Measurements from ENCODE around the gene ZCCHC2.

DNA sequence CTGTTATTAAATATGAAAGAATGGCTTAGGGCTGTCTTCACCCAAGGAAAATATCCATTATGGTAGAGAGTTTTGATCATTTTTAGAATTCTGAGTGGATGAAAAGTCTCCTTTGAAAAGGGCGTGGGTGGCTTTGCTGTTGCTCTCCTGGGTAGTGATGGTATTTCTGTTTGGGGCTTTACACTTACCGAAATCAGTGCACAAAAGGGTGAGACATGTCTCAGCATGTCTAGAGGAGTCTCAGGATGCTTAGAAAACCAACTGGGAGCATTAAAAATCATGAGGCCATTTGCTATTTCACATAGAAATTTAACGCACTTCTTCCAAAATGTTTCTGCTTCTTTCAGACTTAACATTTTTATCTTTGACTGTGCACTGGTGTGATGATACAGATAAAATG is 49.6 kb downstream of the ZCCHC2 start:
- TF ChIP-seq POLR2A (IDR thresholded peaks at IDR 0.05) (no peak), CTCF (IDR thresholded peaks at IDR 0.05) (no peak), POLR2AphosphoS5 (IDR thresholded peaks at IDR 0.05) (no peak), EP300 (IDR thresholded peaks at IDR 0.05) (no peak)
